ENCODE data around the gene CERCAM.

The CERCAM gene

DNA sequence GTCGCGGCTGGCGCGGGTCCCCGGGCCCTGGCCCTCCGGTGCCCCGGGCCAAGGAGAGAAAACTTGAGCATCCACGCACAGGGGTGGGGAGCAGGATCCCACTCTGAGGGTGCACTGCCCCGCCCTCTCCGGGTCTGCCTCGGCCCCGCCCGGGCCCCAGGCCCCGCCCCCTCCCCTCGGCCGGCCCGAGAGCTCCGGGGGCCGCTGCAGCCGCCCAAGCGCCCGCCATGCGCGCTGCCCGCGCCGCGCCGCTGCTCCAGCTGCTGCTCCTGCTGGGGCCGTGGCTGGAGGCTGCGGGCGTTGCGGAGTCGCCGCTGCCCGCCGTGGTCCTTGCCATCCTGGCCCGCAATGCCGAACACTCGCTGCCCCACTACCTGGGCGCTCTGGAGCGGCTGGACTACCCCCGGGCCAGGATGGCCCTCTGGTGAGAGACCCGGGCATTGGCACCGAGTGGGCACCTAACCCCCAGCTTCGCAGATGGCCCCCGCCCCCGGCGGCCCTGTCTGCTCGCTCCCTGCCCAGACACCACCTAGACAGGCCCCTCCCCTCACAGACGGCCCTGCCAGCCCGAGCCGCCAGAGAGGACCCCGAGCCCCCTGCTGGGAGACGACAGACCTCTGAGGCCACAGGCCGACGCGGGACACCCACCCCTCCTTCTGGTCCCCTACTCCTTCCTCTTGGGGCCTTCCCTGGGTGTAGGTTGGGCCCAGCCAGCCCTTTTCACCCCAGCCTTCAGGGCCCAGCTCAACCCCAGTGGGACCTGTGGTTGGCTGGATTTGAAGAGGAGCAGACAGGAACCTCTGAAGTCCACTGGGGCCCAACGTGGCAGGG lies at the start of gene CERCAM:
CERCAM (plus strand) TSS at position 207 of the 831 bp plus-strand sequence; CDS start at position 228, 21 bp downstream.
- FAIRE-seq: no peak

GRCh38 chr9:128371630-128372117 lies 49.0 kb upstream of the CERCAM start:
- FAIRE-seq: no peak

DNA sequence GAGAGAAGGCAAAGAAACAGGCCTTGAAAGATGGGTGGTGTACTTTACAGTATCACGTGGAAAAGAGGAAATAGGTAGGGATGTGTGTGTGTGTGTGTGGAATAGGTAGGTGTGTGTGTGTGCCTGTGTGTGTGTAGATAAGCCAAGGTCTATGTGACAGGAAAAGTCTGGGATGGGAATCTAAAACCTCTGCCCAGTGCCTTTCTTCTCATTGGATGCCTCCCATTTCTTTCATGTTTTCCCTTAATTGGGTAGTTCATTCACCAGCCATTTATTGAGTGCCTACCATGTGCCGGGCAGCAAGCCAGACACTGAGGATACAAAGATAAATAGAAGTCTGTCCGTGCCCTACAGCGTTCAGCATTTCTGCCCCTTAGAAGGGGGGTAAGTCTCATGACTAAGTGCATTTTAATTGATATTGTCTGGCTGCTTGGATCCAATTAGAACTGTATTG lies 48.4 kb upstream of the CERCAM start:
- FAIRE-seq: no peak

DNA sequence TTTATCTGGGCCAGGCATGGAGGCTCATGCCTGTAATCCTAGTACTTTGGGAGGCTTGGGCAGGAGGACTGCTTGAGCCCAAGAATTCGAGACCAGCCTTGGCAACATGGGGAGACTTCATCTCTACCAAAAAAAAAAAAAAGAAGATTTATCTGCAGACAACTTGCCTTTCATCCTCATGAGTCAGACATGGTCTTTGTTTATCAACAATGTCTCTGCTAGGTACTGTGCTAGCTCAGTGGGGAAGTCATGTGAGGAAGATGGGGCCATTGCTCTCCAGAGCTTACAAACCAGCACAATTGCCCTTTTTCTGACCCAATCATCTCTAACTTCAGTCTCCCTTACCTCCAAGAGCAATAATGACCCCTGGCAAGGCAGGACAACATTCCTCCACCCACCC lies 47.9 kb upstream of the CERCAM start:
- FAIRE-seq: no peak

DNA sequence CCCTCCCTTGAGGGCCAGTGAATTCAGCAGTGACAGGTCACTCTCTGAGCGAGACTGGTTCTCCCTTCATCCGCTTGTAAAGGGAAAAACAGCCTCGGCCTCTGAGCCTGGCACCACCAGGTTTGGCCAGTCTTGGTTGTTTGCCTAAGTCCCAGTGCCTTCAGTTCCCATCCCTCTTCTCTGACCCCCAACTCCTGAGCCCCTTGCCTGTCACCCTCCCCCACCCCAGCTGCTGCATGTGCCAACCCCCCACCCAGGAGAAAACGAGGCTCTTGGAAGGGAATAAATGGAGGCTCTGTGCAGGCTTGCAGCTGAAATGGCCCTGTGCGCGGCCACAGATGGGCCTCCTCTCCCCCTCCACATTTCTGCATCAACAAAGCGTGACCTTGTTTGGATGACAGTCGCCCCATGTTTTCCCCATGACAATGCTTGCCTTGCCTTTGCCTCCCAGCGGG lies 46.4 kb upstream of the CERCAM start:
- FAIRE-seq: no peak

- FAIRE-seq: no peak
These were observed 44.8 kb upstream of the CERCAM start for GRCh38 chr9:128375865-128376264.

- FAIRE-seq: no peak
These were observed 38.4 kb upstream of the CERCAM start for GRCh38 chr9:128382261-128382660.

DNA sequence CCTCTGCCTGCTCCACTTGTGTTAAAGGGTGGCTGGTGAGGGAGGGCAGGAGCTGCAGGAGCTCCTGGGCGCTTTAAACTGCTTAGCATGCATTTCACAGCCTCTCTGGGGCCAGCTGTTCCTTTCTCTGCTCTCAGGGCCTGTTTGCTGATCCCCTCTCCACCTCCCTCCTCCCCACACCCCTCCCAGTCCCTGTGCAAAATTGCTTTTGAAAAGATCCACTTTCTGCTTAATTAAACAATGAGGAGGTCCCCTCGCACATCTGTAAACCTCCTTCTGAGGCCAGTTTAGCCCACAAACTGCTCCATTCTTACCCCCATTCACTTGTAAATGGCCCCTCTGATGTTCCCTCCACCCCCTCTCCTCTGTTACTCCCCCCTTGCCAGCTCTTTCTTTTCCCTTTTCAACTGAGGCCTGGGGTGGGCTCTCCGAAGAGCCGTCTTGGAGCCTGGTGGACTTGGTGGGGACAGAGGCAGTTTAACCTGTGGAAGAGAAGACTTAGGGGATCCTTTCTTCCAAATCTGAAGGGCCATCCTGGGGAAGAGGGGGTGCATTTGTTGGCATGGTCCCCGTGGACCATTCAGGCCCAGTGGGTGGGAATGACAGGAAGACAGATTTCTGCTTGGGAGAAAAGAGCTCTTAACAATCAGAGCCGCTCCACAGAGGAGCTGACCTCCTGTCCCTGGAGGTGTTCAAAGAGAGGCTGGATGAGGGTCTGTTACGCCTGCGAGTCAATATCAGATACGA lies 37.5 kb upstream of the CERCAM start:
- no peak for FAIRE-seq

DNA sequence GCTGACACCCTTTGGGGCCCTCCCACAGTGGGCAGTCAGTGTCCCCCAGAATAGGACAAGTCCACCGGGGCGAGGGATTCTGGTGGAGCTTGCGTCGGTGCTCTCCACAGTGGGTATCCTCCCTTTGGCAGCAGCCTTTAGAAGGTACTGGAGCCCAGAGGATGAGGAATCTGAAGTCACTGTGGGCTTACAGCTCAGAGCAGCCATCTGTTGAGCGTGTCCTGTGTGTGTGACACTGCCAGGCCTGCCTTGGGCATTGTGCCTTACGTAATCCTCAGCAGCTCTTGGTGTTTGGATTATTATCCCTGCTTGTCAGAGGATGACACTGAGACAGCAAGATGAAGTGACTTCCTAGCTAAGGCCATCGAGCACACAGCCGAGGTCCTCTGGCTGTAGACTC lies 36.9 kb upstream of the CERCAM start:
- FAIRE-seq: no peak

DNA sequence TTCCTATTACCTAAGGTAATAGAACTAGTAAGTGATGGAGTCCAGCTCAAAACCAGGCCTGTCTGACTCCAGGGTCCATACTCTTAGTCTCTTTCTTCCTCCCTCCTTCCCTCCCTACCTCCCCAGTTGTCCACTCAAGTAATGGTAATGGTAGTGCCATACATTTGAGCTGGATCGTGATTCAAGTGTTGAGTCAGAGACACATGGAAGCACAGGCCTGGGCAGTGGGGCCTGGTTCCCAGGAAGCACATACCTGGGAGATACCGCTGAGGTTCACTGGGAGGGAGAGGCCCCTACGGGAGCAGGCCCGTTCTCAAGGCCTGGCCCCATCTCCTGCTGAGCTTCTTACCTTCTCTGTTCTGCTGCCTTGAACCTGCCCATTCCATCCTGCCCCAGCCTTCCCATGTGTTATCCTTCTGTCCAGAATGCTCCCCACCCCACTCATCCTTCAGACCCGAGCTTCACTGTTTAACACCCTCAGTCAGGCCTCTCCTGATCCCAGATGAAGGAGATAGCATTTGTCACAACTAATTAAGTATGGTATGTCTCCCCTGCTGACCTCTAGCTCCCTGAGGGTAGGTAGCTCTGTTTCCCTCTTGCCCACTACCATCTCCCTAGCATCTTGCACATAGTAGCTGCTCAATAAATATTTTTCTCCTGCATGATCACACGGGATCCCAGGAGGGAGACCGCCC lies 35.7 kb upstream of the CERCAM start:
- no peak for FAIRE-seq

DNA sequence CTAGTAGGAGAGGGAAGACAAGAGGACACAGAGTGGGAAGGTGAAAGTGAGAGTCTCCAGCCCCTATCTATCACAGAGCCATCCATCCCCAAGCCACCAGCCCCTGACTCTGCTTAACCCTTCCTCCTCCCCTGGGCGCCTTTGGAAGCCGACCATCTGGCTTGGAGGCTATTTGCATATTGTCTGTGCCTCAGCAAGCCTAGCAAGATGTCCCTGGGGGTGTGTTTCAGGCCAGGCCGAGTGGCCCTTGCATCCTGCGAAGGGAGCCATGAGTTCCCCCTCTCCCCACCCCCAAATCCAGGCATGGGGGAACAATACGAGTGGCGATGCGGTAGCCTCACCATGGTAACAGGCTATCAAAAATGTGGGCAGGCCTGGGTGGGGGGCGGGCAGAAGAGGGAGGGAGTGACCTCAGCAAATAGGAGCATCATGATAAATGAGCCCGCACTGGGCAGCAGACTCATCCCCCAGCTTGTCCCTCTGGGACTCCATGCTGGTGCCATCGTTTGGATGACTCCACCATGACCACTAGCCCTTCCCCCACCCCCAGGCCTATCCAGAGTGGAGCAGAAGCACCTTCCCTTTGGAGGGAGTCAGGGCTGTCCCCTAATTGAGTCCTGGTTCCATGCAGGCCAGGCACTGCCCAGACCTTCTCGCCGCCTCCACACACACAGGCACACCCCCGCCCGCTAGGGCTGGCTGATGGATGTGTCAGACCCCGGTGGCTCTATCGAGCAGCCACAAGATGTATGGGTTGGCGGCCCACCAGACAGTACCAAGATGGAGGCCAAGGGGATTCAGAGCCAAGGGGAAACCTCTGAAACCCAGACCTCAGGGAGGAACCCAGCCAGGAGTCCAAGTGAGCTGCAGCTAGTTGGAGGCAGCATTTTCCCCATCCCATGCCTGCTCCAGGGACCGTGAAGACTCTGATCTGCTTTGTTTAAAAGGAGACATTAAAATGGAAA lies 34.9 kb upstream of the CERCAM start:
- no peak for FAIRE-seq

GRCh38 chr9:128388150-128388549 lies 32.5 kb upstream of the CERCAM start:
- FAIRE-seq: no peak

GRCh38 chr9:128389395-128390149 lies 31.1 kb upstream of the CERCAM start:
- no peak for FAIRE-seq

- no peak for FAIRE-seq
These were observed 30.4 kb upstream of the CERCAM start for GRCh38 chr9:128390150-128390812.

DNA sequence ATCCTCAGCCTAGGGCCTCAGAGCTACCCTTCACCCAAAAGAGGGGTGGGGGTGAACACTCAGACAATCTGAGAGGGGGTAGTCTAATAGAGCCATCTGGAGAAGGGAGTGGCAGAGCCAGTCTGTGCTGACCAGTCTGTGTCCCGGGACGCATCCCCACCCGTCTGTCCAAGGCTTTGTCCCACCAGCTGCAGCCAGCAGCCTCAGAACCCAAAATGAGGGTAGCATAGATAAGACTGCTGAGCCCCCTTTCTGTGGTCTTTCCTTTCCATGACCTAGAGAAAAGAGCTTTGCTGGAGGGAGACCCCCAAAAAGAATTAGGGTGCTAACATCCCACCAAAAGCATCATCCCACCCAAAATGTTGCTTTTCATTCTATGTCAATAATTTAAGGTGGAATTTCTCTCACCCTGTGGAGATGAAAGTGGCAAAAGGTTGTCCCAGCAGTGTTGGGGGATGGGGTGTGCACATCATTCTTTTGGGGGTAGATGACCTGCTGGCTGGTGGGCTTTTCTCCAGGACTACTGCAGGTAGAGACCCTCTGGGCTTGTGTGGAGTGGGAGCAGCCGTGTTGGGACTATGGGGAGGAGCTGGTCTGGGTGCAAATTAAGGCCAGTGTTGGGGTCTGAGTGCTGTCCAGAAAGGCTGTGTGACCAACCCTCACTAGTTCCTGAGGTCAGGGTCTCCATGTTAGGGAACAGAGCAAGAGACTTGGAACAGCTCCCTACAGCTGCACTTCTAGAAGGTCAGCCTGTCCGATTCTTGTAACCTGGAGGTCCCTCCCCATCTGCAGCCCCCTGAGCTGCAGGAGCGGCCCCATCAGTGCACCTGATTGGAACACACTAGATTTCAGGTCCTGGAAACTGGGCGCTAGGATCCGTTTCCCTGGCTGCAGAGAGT lies 29.6 kb upstream of the CERCAM start:
- no peak for FAIRE-seq

DNA sequence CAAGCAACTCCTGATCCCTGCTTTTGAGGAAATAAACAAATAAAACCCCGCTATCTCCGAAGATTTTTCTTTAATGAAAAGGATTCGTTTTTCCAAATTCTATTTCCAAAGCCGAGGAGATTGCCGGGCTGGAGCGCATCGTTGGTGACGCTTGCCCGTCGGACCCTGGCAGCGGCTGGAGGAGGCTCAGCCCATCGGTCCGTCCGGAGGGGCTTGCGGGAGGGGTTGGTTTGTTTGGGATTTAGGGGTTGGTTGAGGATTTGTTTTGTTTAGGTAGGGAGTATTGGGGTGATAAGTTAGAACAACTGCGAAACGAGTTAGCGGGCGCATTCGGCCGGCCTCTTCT lies 28.7 kb upstream of the CERCAM start:
- FAIRE-seq: no peak

DNA sequence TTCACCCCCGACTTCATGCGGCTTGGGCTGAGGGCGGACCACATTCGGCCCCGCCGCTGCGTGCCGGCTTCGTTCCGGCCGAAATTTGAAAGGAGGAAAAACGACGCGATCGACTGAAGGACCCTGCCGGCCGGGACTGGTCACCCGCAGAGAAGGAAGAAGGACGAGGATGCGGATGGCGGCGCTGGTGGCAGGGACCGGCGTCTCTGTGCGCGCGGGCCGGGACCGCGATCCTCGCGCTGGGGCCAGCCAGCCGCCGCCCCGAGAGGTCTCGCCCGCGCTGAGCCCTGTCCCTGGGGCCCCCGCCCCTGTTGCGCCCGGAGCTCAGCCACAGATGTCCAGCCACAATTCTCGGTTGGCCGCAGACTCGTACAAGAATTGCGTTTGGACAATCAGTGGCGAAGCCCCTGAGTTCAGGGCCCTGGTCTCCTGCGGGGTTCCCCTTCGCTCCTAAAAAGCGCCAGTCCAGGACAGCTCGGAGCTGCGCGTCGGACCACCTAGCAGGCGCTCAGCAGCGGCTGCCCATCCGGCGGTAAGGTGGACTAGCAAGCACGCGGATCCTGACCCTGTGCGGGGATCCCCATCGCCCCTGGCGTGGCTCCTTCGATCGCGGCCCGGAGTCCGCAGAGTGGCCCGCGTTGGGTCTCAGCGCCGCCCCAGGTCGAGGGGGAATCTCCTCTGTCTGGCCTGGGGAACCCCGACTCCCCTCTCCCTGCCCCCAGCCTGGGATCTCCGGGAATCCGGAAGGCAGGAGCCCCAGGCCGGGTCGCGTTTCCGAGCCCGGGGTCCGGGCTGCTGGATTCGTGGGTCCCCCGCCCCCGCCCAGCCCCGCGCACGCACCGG lies 28.1 kb upstream of the CERCAM start:
- FAIRE-seq: no peak

DNA sequence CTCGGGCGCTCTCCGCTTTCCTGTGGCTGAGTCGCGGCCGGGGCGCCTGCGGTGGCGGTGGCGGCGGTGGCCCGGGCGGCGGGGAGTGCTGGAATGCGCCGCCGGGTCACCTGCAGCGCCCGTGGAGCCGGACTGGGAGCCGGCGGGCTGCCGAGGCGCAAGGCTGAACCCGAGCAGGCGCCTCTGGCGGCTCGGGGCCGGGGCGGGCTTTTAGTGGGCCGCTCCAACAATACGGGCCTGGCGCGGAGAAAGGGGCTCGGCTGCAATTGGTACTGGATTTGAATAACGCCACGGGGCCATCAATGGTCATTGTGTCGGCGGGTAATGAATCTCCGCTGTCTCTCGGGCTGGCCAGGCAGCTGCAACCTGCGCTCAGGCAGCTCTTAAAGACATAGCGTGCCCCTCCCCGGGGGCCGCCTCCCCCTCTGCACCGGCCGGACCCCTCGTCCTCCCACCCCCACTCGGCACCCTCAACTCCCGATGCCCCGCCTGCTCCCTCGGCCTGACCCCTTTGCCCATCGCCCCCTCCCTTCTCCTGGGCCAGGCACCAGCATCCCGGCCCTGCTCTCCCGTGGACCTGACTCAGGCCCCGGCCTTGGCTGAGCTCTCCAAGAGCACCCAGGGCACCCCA lies 27.4 kb upstream of the CERCAM start:
- no peak for FAIRE-seq
